ENCODE data around the gene TBC1D2. TPM values are rescaled to one million over a fixed set of nuclear protein-coding genes. Genes with fewer than 3 reads are reported as not detected.

Gene TBC1D2
- total RNA-seq, 4 donors from 2014 or later: 11.3 to 33.5 (median 21.4) TPM

DNA sequence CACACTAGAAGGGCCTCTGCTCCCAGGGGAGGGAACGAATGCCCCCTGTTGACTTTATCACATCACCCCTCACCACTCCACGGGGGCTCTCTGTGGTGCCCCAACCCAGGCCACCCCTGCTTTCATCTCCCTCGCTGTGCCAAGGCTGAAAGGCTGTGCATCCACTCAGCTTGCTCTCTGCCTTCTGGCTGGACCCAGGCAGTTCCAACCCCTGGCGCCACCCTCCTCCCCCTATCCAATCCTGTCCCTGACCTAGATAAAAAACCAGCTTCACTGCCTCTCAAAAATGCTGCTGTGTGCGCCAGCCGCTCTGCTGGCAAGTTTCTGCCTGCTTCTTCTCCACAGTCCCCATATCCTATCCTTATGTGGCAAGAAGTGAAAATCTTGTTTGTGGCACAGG, 40.6 kb downstream of the TBC1D2 start:
- TF ChIP-seq CTCF (IDR thresholded peaks at IDR 0.05; ENCODE audit: low read depth): no peak

GRCh38 chr9:98211260-98211659, 44.2 kb downstream of the TBC1D2 start:
- no peak for TF ChIP-seq CTCF (IDR thresholded peaks at IDR 0.05; ENCODE audit: low read depth)

GRCh38 chr9:98210435-98210834, 45.0 kb downstream of the TBC1D2 start:
- no peak for TF ChIP-seq CTCF (IDR thresholded peaks at IDR 0.05; ENCODE audit: low read depth)

- no peak for TF ChIP-seq CTCF (IDR thresholded peaks at IDR 0.05; ENCODE audit: low read depth)
These were observed 45.9 kb downstream of the TBC1D2 start for GRCh38 chr9:98209530-98209929.

DNA sequence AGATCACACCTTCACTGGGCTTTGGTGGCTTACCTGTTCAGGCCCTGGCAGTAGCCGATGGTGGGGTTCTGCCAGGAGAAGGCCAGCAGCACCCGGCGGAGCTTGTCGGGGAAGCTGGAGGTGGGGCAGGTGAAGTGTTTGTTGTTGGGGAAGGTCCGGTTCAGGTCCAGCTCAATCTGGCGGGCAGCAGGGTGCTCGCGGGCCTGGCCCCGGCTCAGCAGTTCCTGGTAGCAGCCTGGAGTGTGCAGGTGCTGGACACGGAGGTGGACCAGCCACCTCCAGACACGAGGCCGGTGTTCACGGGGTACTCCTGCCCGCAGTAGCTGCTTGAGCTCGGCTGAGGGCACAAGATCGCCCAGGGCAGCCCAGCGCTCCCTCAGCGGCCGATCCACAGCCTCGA, 46.8 kb downstream of the TBC1D2 start:
- TF ChIP-seq CTCF (IDR thresholded peaks at IDR 0.05; ENCODE audit: low read depth): no peak

DNA sequence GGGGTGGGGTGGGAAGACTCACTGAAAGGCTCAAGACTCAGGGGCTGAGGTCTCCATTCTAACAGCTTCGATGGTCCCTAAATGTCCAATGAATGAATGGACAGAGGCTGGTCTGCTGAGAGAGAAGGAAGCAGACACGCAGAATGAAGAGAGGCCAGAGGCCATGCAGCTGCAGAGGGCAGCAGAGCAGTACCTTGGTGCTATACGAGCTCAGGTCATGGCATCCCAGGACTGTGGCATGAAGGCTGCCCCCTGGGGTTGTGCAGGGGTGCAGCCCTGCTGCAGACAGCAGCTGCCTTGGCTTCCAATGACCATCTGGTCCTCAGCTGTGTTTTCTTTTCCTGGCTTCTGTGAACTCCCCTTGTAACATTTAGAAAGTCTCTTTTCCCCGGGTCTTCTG, 47.8 kb downstream of the TBC1D2 start:
- no peak for TF ChIP-seq CTCF (IDR thresholded peaks at IDR 0.05; ENCODE audit: low read depth)

- no peak for TF ChIP-seq CTCF (IDR thresholded peaks at IDR 0.05; ENCODE audit: low read depth)
These were observed 48.7 kb downstream of the TBC1D2 start for GRCh38 chr9:98206754-98207153.

Measured in subcutaneous adipose tissue (tissue), 4 donors.